HG03196 (cell line): ENCODE measurements around the gene SYT12.
"Not testable (repeated sequence)": the region's sequence is repeated elsewhere in the genome, so short reads cannot be mapped to it uniquely, and the experiment has no call there.

Experiments
- ATAC-seq: cut with Tn5 transposase; IDR thresholded peaks from one replicate; pipeline ENCODE4 v1.9.1; 2021; ENCODE audit not compliant: unreplicated experiment

SYT12 gene, protein sequence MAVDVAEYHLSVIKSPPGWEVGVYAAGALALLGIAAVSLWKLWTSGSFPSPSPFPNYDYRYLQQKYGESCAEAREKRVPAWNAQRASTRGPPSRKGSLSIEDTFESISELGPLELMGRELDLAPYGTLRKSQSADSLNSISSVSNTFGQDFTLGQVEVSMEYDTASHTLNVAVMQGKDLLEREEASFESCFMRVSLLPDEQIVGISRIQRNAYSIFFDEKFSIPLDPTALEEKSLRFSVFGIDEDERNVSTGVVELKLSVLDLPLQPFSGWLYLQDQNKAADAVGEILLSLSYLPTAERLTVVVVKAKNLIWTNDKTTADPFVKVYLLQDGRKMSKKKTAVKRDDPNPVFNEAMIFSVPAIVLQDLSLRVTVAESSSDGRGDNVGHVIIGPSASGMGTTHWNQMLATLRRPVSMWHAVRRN

DNA sequence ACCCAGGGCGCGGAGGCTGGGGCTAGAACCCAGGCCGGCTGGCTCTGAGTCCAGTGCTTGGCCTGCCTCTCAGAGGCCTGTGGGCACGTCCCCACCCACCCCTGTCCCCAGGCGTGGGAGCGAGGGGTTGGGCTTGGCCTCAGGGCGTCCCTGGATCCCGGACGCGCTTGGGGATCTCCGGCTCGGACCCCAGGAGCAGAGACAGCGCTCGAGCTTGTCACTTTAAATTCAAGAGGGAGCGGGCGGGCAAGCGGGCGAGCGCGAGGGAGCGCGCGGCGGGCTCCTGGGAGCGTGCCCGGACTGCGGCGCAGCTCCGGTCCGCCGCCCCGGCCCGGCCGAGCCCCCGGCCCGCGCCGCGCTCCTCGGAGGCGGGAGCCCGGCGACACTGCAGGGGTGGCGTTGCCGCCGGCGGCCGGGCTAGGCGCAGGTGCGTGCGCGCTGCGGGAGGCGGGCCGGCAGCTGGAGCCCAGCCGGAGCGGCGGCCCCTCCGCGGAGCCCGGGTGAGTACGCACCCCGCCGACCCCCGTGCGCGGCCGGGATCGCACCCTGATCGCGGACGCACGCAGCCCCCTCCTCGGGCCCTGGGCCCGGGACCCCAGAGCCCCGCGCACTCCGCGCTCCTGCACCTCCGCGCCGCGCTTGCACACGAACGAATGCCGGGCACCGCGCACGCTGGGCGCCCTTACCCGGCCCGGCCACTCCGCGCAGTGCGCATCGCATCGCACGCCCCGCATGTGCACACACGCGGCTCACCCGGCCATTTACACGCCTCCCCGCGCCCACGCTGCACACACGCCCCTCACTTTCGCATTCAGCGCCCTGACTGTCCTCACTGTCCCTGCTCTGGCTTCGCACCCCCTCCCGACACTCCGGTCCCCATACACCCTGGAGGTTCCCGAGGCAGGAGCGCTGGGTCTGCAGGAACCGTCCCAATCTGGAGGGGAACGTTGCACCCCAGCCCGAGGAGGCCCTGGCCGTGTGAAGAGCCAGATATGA, at the start of gene SYT12:
Gene SYT12, plus strand, starts transcription at position 174 of the 996 bp plus-strand sequence. CDS start 7,011 bp downstream, outside the sequence.
- no peak for ATAC-seq

DNA sequence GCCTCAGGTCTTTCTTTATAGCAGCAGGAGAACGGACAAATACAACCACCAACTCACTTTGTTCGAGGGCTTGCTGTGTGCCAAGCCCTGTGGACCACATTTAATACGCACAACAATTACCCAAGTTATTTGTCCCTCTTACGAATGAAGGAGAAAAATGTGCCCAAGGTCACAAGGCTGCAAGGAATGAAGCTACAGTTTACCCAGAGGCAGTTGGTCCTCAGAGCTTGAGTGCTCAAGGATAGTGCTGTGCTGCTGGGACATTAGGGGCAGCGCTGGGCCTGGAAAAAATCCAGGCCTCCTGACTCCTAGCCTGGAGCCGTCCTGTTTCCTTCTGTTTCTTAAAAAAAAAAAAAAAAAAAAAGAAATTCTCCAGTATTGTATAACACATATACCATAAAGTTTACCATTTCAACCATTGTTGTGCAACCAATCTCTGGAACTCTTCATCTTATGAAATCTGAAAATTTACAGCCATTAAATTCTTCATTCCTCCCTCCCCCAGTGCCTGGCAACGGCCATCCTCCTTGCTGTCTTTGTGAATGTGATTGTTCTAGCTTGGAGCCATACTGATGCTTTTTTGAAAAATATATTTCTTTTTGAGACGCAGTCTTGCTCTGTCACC, 48.9 kb upstream of the SYT12 start:
- ATAC-seq: no peak

DNA sequence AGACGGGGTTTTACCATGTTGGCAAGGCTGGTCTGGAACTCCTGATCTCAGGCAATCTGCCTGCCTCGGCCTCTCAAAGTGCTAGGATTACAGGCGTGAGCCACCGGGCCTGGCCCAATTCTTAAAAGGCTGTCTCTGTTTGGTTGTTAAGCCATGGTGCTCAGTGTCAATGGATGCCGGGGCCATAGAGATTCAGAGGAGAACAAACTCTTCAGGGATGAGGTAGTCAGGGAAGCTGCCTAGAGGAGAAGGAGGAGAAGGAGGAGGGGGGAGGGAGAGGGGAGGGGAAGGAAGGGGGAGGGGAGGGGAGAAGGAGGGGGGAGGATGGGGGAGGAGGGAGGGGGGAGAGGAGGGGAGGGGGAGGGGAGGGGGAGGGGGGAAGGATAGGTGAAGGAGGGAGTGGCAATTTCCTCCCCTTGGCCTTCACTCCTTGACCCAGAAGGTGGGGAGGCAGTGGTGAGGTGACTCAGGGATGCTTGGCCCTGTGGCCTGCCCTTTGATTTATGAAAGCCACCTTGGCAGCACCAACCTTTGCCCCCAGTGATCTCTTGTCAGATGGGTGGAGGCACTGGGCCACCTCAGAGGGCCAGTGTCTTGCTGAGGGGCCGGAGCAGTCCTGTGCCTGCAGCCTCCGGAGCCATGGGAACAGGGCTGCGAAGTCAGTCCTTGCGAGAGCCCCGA, 48.1 kb upstream of the SYT12 start, which contains the start of gene C11orf86:
Gene C11orf86, plus strand, starts transcription at position 581 of the 681 bp plus-strand sequence. Its CDS starts 59 bp downstream, at position 640.
- ATAC-seq: no peak

DNA sequence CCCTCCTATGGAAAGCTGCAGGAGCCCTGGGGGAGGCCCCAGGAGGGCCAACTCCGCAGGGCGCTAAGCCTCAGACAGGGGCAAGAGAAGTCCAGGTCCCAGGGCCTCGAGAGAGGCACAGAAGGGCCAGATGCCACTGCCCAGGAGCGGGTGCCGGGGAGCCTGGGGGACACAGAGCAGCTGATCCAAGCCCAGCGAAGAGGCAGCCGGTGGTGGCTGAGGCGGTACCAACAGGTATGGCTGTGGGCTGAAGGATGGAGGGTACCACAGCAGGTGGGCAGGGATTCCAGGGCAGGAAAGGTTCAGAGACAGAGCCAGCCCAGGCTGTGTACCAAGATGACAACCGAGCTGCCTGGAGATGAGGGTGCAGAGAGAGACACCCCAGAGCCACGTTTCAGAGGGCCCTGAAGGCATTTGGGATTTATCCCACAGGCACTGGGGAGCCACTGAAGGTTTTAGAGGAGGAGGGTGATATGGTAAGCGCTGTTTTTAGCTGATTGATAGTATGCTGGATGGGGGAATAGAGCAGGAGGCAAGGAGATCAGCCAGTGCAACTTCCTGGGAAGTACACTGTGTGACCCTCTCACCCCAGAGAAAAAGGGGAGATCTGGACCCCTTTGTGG, 47.4 kb upstream of the SYT12 start:
- ATAC-seq: no peak

DNA sequence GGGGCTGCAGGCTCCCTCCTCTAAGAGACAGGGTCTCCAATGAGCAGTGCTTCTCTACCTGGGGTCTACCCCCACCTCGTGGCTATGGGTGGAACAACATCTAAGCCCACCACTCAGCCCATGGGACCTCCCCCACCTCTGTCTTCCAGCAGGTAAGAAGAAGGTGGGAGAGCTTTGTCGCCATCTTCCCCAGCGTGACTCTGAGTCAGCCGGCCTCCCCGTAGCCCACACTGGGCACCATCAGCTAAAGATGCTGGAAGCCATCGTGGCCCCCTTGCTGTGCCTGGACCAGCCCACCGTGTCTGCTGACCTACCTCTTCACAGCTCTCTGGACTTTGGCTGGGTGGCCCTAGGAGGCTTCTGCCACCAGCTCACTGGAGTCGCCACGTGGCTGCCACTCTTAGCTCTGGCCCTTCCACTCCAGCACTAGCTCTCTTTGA, 46.9 kb upstream of the SYT12 start:
- no peak for ATAC-seq

DNA sequence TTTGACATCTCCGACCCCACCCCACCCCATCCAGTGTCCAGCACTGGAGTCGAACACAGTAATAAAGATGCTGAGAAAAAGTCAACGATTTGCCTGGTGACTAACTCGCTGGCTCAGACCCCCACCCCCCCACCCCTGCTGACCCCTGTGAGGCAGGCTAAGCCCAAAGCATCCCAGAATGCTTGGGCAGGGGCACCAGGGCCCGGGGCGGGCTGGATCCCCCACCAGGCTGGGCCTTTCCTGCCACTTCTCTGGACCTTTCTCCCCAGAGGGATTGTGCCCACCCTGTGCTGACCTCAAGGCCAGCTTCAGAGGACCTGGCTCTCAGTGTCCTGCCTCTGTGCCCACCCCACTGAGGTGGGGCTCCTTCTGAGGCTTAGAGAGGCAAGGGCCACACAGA, 46.0 kb upstream of the SYT12 start:
- ATAC-seq: no peak

DNA sequence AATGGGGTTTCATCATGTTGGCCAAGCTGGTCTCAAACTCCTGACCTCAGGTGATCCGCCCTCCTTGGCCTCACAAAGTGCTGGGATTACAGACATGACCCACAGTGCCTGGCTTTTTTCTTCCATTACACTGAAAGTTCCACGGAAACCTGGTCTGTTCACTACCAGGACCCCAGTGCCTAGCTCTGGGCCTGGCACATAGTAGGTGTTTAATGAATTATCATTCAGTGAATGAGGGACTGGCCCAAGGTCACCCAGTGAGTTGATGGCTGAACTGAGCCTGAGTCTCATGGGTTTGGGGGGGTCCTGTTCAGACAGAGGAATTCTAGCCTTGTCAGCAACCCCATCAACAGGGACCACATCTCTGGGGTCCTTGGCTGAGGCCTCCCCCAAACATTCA, 44.7 kb upstream of the SYT12 start:
- no peak for ATAC-seq

DNA sequence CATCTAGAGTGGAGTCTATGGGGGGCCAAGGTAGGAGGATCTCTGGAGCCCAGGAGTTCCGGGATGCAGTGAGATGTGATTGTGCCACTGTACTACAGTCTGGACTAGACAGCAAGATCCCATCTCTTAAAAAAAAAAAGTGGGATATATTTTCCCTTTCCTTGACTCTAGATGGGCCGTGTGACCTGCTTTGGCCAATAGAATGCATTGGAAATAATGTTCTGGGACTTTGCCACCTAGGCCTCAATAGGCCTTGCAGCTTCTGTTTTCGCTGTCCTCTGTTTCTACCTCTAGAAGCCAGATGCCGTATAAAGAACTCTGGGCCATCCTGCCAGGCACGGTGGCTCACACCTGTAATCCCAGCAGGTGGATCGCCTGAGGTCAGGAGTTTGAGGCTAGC, 44.2 kb upstream of the SYT12 start:
- no peak for ATAC-seq

DNA sequence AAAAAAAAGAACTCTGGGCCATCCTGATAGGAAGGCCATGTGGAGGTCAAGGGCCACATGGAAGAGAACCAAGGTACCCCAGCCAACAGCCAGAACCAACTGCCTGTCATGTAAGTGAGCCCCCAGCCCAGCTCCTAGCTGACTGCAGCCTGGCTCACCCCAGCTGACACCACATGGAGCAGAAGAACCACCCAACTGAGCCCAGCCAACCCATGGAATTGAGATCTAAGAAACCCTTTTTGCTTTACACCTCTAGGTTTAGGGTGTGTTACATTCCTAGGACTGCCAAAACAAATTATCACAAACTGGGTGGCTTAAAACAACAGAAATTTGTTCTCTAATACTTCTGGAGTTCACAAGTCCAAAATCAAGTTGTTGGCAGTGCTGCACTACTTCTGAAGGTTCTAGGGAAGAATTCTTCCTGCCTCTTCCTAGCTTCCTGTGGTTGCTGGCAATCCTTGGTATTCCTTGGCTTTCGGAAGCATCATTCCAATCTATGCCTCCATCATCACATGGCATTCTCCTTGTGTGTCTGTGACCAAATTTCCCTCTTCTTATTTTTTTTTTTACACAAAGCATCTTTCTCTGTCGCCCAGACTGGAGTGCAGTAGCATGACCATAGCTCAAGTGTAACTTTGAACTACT, 43.5 kb upstream of the SYT12 start:
- no peak for ATAC-seq

DNA sequence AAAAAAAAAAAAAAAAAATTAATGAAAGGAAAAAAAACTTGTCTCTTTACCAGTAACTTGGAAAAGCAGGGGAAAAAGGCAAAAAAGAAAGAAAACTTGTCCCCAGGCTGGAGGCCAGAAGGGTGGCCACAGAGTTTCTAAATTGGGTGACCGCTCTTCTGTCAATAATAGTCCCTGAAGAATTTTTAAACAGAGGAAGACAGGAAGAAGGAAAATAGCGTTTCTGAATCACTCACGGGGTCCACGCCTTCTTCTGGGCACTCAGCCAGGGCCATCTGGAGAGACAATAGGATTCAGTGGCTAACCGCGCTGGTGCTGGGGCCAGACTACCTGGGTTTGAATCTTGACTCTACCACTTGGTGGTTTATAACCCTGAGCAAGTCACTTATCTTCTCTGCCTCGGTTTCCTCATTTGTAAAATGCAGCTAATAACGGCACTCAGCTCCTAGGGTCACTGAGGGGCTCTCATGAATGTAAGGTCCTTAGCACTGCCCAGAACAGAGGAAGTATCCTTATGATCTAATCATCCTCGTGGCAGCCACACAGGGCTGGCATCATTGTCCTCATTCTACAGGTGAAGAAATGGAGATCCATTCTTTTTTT, 40.9 kb upstream of the SYT12 start:
- no peak for ATAC-seq

DNA sequence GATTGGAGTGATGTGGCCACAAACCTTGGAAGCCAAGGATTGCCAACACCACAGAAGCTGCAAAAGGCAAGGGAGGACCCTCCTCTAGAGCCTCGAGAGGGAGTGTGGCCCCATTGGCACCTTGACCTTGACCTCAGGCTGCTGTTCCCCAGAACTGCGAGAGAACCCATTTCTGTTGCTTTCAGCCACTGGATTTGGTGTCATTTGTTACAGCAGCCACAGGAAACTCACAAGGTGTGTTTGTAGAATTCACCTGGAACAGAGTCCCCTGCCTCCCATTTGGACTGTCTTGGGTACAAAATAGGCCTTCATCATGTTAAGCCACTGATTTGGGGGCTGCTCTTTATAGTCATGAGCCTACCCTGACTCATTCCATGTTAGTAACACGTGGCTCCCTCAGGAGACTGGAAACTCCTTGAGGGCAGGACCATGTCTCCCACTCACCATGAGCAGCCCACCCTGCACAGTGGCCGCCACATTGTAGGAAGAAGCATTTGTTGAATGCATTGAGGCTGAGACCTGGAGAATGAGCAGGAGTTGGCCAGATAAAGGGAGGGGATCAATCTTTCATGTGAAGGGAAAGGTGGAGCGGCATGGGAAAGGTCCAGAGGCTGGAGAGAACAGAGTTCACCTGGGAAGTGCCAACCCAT, 39.5 kb upstream of the SYT12 start:
- no peak for ATAC-seq

DNA sequence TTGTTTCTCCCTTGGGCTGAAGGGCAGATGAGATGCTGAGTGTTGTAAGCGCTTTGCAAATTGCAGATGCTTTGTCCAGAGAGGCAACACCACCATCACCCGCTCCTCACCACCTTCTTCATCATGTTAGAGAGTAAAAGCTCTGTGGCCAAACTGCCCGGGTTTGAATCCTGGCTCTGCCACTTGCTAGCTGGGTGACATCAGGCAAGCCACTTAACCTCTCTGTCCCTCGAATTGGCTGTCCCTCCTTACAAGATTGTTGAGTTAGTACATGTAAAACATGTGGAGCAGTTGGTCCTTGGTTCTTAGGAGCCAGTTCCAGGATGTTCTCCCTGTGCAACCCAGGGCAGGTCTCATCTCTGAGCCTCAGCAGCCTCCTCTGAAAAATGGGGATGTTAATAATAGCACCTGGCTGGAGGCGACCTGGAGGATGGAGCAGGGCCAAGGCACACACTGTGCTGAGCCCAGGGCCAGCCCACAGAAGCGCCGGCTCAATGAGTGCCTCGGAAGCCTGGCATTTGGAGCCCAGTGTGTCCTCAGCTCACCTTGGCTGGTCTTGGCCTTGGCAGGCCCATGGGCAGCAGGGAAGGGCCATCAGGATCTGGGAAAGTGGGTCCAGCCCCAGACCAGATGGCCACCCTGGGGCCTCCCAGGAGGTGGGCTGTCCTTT, 37.3 kb upstream of the SYT12 start:
- ATAC-seq: no peak

DNA sequence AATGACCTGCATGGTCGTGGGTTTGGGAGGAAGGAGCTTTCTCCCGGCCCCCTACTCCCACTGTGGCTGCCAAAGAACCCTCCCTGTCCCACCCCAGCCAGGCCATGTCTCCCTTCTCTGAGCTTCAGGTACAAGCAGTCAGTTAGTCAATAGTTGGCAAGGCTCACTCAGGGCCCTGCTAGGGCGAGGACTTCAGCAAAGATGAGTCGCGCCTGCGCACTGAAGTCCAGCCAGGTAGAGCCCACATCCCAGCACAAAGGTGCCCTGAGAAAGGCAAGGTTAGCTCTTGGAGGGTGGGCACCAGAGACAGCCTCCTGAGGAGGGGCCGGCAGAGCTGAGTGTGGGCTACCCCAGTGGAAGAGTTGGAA, 36.8 kb upstream of the SYT12 start:
- no peak for ATAC-seq

DNA sequence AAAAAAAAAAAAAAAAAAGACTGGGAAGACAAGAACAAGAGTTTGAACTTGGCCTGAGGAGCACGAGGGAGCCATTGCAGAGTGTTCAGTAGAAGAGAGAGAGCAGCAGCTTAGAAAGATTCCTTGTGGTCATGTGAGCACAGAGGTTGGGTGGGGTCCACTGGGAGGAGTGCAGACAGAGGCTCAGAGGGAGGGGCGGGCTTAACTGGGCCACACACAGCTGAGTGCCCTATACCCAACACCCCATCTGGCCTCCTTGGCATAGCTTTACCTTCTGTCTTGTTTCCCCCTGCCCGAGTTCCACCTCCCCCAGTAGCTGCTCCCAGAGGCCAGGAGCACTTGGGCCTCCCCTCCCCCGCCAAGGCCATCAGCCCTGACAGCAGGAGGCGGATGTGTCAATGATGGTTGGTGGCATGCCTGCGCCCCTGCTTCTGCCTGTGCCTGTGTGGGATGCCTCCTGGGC, 35.7 kb upstream of the SYT12 start:
- no peak for ATAC-seq

DNA sequence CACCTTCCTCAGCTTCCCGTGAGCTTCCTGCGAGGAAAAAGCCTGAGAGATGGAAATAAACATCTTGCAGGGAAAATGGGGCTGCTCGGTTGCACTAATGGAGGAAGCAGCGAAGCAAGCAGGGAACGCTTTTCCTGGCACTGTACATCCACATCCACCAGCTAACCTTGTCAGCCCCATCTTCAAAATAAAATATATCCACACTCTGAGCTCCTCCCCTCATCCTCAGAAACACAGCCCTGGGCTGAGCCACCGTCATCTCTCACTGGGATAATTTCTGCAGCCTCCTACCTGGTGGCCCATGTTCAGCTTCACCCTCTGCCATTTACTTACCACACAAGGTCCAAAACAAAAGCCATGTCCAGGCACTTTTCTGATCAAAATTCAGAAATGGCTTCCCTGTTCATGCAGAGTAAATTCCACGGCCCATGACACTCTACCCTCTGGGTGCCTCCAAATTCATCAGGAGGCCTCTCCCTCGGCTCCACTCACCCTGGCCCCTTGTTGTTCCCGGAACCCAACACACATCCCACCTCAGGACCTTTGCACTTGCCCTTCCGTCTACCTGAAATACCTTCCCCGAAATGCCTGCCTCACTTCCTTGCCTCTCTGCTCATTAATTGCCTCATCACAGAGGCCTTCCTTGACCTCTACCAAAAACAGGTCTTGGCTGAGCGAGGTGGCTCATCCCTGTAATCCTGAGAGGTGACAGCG, 34.9 kb upstream of the SYT12 start:
- ATAC-seq: no peak

DNA sequence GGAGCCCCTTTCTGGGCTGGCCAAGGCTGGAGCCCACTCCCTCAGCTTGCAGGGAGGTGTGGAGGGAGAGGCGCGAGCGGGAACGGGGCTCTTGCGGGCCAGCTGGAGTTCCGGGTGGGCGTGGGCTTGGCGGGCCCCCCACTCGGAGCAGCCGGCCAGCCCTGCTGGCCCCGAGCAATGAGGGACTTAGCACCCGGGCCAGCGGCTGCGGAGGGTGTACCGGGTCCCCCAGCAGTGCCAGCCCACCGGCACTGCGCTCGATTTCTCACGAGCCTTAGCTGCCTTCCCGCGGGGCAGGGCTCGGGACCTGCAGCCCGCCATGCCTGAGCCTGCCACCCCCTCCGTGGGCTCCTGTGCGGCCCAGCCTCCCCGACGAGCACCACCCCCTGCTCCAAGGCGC, 34.2 kb upstream of the SYT12 start:
- ATAC-seq: not testable (repeated sequence)

DNA sequence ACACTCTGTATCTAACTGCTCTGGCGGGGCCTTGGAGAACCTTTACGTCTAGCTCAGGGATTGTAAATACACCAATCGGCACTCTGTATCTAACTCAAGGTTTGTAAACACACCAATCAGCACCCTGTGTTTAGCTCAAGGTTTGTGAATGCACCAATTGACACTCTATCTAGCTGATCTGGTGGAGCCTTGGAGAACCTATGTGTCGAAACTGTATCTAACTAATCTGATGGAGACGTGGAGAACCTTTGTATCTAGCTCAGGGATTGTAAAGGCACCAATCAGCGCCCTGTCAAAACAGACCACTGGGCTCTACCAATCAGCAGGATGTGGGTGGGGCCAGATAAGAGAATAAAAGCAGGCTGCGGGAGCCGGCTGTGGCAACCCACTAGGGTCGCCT, 33.6 kb upstream of the SYT12 start:
- not testable (repeated sequence) for ATAC-seq
